Ovary (tissue), 3 donors: ENCODE results near the gene KDM4C.

Experiments used
- EP300 ChIP-seq: sonication (generic); formaldehyde crosslinking; IDR thresholded peaks from one replicate; pipeline ENCODE4 v1.6.1; 2017; ENCODE audit warnings: antibody characterized with exemption
- POLR2A ChIP-seq: fragments of 450-650 bp; IDR thresholded peaks from one replicate; pipeline ENCODE4 v1.6.1; 2017; ENCODE audit warnings: antibody characterized with exemption, mild to moderate bottlenecking, moderate library complexity
- TF ChIP-seq, protein P1 (sequence below), 3 donors: fragments of 450-650 bp in 2 of 3; fragments of 200-600 bp in 1 of 3; IDR thresholded peaks; one replicate each; pipeline versions ENCODE4 v1.5.1 to v1.8.0; 2016 to 2022; ENCODE audit warnings: antibody characterized with exemption in 3 of 3, mild to moderate bottlenecking in 1 of 3
- donor health status: DM: no; HTN: no; CAD: no.

DNA sequence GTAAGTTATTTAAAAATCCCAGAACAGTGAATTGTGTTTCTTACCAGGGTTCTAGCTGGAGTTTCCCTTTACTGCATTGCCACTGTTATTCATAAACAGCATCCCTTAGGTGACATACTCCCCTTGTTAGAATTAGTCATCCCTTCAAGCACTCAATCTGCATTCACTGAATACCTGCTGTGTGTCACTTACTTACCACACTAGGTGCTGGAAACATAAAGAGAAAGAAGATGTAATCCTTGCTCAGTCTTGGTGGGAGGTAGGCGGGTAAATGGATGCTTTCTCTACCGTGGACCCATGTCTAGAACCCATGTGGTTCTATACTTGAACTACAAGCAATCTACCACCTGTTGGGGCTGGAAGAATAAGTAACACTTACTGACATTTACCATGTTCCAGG is 371.6 kb downstream of the KDM4C start:
- TF ChIP-seq, protein P1, sequence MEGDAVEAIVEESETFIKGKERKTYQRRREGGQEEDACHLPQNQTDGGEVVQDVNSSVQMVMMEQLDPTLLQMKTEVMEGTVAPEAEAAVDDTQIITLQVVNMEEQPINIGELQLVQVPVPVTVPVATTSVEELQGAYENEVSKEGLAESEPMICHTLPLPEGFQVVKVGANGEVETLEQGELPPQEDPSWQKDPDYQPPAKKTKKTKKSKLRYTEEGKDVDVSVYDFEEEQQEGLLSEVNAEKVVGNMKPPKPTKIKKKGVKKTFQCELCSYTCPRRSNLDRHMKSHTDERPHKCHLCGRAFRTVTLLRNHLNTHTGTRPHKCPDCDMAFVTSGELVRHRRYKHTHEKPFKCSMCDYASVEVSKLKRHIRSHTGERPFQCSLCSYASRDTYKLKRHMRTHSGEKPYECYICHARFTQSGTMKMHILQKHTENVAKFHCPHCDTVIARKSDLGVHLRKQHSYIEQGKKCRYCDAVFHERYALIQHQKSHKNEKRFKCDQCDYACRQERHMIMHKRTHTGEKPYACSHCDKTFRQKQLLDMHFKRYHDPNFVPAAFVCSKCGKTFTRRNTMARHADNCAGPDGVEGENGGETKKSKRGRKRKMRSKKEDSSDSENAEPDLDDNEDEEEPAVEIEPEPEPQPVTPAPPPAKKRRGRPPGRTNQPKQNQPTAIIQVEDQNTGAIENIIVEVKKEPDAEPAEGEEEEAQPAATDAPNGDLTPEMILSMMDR (IDR thresholded peaks at IDR 0.05) = no peak
- TF ChIP-seq POLR2A = no peak
- no peak for TF ChIP-seq EP300
